Germinal center (tissue), 1 donor: ENCODE measurements around the gene NEUROG3.
A peak's percentile ranks its signal among the peaks of the same experiment; 100 is the strongest.

Experiments
- DNase-seq: peaks from one replicate; pipeline ENCODE4 v3.0.0; 2012; ENCODE audit warnings: mixed read lengths, low spot score

The NEUROG3 gene

GRCh38 chr10:69573056-69573806 is at the start of gene NEUROG3:
NEUROG3 (minus strand) TSS chr10:69573422; CDS start chr10:69573043, 379 bp downstream.
- DNase-seq = no peak

DNA sequence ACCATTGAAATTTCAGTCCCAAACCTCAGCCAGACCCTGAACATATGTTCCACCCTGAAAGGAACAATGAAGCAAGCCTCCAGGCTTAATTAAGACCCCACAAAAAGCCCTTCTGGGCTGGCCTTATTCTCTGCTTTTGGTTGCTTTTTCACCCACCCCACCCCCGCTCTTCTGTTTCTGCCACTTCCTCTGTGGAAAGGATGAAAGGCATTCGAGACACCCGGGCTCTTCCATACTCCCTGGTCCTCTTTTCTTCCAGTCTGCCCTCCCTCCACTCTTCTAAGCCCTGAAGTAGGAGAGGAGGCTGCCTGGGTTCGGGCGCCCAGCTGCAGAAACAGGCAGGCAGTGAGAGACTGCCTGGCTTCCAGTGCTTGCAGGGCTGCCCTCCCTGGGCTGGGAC is 47.4 kb upstream of the NEUROG3 start:
- no peak for DNase-seq

GRCh38 chr10:69619626-69620025 is 46.4 kb upstream of the NEUROG3 start:
- no peak for DNase-seq

GRCh38 chr10:69618746-69619145 is 45.5 kb upstream of the NEUROG3 start:
- no peak for DNase-seq

DNA sequence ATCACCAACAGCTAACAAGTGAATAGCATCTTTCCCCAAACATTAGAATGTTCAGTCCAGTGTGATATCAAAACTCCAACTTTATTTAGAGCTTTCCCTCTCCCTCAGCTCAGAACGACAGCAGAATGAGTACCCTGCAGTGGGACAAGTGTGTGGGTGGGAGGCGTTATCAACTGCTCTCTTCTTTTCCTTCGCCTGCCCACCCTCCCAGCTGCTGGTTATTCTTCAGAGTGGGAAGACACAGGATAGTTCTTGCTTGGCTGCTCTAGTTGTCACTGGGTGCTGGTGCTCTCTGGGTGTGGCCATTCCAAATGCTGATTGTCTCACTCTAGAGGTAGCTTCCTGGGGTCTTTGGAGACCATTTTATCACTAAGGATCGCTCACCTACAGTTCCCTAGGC is 43.1 kb upstream of the NEUROG3 start:
- no peak for DNase-seq

GRCh38 chr10:69614130-69614529 is 40.9 kb upstream of the NEUROG3 start:
- peak; percentile 21 for DNase-seq

- DNase-seq = no peak
Observed at GRCh38 chr10:69612760-69613159, 39.5 kb upstream of the NEUROG3 start.

DNA sequence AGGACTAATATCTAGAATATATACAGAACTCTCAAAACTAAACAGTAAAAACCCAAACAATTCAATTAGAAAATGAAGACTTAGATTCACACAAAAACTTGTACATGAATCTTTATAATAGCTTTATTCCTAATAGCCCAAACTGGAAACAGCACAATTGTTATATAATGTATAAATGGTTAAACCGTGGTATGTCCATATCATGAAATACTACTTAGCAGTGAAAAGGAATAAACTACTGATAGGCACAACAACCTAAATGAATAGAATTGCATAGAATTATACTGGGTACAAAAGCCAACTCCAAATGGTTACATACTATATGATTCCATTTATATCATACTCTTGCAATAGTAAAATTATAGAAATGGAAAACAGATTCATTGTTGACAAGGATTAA is 35.9 kb upstream of the NEUROG3 start:
- DNase-seq = no peak

- no peak for DNase-seq
Observed at GRCh38 chr10:69600761-69601330, 27.6 kb upstream of the NEUROG3 start.

DNA sequence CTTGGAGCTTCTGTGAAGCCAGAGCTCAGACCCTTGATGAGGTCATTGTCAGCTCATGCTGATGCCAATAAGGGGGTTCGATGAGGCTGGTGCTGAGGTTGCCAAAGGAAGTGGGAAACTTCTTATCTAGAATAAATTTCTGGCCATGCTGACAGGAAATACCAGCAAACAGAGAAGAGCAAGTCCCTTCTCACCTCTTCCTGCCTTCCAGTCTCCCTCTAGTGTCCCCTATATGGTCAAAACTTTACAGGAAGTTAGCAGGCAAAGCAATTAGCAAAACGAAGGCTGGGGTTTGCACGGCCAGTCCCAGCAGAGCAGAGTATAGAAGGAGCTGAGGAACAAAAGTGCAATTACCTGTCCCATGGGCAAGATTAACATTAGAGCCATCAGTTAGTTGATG is 15.1 kb upstream of the NEUROG3 start:
- no peak for DNase-seq

DNA sequence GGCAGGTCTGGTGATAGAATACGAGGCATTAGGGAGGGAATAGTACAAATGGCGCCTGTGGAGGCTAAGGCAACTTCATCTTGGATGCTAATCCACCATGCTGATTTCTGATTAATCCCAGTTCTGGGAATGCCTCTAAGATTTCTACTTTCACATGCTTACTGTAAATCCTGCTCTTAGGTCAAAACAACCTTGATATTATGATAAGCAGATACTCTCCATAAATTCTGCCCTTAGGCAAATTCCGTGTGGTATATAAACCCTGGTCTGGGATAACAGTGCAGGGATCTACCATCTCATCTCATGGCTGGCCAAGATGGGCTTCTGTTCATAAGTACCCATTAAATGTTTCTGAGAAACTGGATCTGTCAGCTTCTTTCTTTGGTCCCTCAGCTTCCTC is 11.4 kb upstream of the NEUROG3 start:
- no peak for DNase-seq

- DNase-seq = no peak
Observed at GRCh38 chr10:69583106-69583505, 9.9 kb upstream of the NEUROG3 start.

DNA sequence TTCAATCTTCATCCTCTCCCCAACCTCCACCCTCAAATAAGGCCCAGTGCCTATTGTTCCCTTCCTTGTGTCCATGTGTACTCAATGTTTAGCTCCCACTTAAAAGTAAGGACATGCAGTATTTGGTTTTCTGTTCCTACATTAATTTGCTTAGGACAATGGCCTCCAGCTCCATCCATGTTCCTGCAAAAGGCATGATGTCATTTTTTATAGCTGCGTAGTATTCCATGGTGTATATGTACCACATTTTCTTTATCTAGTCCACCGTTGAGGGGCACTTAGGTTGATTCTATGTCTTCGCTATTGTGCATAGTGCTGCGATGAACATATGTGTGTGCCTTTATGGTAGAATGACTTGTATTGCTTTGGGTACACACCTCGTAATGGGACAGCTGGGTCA is 7.2 kb upstream of the NEUROG3 start:
- no peak for DNase-seq

DNA sequence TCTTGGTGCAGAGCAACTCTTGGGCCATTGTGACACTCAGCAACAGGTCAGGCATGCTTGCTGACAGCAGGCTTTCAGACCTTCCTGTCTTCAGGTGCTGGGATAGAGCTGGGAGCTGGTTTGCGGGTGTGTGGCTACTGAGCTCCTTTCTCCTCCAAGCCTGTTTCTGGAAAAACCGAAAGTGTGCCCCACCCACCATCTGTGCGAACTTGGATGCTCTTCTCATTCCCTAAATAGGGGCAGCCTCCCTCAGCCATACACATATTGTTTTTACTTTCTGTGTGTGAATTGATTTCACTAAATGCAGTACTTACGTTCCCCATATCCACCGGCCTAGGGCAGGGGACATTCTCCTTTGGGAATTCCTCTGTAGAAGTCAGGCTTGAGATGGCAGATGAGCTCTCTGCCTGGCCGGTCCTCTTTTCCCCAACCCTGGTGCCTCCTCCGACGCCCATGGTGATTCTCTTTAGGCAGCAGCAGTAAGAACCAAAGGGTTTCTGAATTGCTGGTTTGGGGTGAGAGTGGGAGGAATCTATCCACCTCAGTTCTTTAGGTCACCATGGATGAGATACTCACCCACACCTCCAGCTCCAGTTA is 6.3 kb upstream of the NEUROG3 start:
- DNase-seq = no peak

GRCh38 chr10:69578508-69578991 is 5.3 kb upstream of the NEUROG3 start:
- no peak for DNase-seq

DNA sequence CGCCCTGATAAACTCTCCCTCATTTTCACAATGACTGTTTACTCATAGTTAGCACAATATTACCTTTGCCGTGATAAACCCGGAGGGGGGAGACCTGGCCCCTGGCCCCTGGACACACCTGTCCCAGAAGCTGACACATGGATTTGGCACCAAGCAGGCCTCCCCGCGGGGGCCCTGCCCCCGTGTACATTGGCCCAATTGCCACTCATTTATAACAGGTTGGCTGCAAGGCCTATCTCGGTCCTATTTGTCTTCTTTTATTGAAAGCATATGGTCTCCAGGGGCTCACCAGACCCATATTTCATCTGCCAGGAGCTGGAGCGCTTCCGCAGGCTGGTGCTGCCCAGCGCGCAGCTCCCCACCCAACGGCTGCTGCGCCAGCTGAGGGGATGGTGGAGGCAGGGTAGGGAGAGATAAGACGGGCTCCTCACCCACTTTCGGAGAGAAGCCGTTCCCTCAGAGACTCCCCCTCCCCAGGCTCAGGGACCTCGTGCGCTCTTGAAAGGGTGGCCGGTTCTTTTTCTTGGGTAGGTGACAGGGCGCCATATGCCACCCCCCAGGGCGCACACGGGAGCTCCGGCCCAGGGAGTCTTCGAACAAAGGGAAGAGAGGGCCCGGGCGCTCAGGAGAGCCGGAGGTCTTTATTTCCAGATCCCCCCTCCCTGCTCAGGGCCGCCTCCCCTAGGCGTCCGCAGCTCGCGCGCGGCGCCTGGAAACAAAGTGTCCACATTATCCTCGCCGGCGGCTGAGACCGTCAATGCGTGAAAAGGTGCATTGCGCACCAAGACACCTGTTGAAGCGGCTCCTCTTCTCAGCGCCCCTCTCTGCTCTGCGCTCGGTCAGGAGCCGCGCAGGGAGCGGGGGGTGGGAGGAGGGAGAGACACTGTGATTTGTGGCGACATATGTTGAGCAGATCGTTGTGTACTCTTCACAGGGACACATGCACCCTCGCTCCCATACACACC is 4.3 kb upstream of the NEUROG3 start:
- no peak for DNase-seq

GRCh38 chr10:69576334-69577011 is 3.3 kb upstream of the NEUROG3 start:
- no peak for DNase-seq

DNA sequence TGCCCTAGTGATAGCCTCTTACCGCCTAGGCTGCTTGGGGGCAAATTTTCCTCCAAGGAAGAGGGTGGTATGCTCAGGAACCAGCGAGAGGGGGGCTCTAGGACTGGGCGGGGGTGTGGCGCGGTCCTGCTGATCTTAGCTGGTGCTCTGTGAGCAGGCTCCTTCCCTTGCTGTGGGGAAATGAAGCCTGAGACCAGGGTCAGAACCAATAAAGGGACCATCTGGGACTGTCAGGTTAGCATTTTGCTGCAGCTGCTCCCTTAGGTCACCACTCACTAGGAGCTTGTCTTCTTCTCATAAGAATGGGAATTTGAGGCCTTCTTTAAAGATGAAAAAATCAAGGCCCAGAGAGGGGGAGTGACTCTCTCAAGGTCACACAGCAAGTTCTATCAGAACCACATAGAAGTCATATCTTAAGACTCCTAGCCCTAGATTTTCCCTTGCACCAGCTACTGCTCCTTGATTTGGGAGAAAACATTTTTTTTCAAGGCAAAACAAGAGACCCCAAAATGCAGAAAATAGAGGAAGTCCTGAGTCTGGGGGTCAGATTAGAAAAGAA is 2.0 kb upstream of the NEUROG3 start:
- DNase-seq = no peak

- DNase-seq = no peak
Observed at GRCh38 chr10:69574571-69574978, 1.4 kb upstream of the NEUROG3 start.

DNA sequence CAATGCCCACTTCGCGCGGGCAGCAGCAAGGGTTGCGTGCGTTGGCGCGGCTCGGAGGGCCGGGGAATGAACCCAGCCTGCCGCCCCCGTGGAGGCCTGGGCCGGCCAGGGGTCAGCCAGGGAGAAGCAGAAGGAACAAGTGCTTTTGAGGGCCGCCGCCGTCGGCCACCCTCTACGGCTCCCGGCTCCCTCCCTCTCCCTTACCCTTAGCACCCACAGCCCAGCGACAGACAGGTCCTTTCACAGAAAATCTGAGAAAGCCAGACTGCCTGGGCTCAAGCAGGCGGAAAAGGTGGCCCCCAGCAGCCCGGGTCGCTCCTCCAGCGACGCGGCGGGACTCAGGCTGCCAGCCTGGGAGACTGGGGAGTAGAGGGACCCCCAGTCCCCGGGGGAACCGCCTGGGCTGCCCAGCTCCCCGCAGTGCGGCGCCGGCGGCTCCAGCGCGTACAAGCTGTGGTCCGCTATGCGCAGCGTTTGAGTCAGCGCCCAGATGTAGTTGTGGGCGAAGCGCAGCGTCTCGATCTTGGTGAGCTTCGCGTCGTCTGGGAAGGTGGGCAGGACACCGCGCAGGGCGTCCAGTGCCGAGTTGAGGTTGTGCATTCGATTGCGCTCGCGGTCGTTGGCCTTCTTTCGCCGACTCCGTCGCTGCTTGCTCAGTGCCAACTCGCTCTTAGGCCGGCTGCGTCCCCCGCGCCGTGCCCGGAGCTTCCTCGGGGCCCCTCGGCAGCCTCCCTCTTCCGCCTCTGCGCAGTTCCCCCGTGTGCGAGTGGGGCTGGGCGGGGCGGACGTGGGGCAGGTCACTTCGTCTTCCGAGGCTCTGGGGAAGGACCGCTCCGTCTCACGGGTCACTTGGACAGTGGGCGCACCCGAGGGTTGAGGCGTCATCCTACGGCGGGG is 815 bp downstream of the NEUROG3 start:
- DNase-seq = no peak
